Lung (tissue), 12 donors: ENCODE measurements around the gene QRFPR. TPM values are rescaled to one million over a fixed set of nuclear protein-coding genes. Genes with fewer than 3 reads are reported as not detected.

Experiments
- ATAC-seq: fragments of 200-7000 bp; cut with Tn5 transposase; one replicate; pipeline ENCODE4 v1.9.1; 2020; ENCODE audit warnings: moderate number of reproducible peaks; ENCODE audit not compliant: insufficient read depth, low FRiP score
- DNase-seq, 3 donors: peaks; one replicate each; pipeline ENCODE4 v3.0.0-alpha.2; 2013 to 2017
- H3K27ac ChIP-seq, 2 donors: one replicate each; pipeline ENCODE4 v1.5.1; 2013; ENCODE audit warnings: mild to moderate bottlenecking in 2 of 2, moderate library complexity in 2 of 2, control low read depth in 1 of 2, inconsistent platforms in 1 of 2, low read depth in 1 of 2, low read length in 1 of 2
- H3K27me3 ChIP-seq, 3 donors: one replicate each; pipeline ENCODE4 v1.5.1; 2013; ENCODE audit warnings: low read length in 2 of 3; ENCODE audit not compliant: control insufficient read depth in 3 of 3, insufficient read depth in 3 of 3
- H3K36me3 ChIP-seq, 4 donors: one replicate each; pipeline ENCODE4 v1.5.1; 2013; ENCODE audit warnings: low read length in 4 of 4, mild to moderate bottlenecking in 1 of 4, moderate library complexity in 1 of 4; ENCODE audit not compliant: control insufficient read depth in 4 of 4, insufficient read depth in 4 of 4
- H3K4me1 ChIP-seq, 5 donors: one replicate each; pipeline ENCODE4 v1.5.1; 2013; ENCODE audit warnings: low read length in 5 of 5, mild to moderate bottlenecking in 2 of 5, moderate library complexity in 1 of 5; ENCODE audit not compliant: control insufficient read depth in 5 of 5, insufficient read depth in 5 of 5
- H3K4me3 ChIP-seq: one replicate; pipeline ENCODE4 v1.5.1; 2013; ENCODE audit warnings: mild to moderate bottlenecking, control low read depth, moderate library complexity
- H3K9ac ChIP-seq, 2 donors: one replicate each; pipeline ENCODE4 v1.5.1; 2013; ENCODE audit warnings: low read length in 2 of 2, control low read depth in 1 of 2; ENCODE audit not compliant: insufficient read depth in 1 of 2
- H3K9me3 ChIP-seq, 4 donors: one replicate each; pipeline ENCODE4 v1.5.1; 2013; ENCODE audit warnings: low read length in 3 of 4, mild to moderate bottlenecking in 1 of 4, moderate library complexity in 1 of 4; ENCODE audit not compliant: control insufficient read depth in 4 of 4, insufficient read depth in 3 of 4
- WGBS, 2 donors: extraction: QIAGEN DNeasy Blood & Tissue Kit; methylation state at CpG; one replicate each; pipeline ENCODE4 v1.1.7; 2013; 5-methylcytosine and 5-hydroxymethylcytosine counted together
- polyA plus RNA-seq, 2 donors: library from polyadenylated mRNA; stranded (reverse); fragments of 200-250 nt; gene quantifications; one replicate each; pipeline ENCODE4 v1.2.1, GENCODE V29; 2013
- total RNA-seq, 2 donors: library from RNA; depleted of rRNA in 1 of 2; stranded (reverse); fragments of >200 nt in 1 of 2; gene quantifications; one replicate each; pipeline ENCODE4 v1.2.1, GENCODE V29; 2014 to 2021
- TF ChIP-seq, protein P1 (sequence below): IDR thresholded peaks from 2 replicates; pipeline ENCODE4 v1.5.1; 2012; ENCODE audit warnings: mild to moderate bottlenecking; ENCODE audit errors: control extremely low read depth, extremely low read depth
- donor health status: control.
- donor health status: control.
- donor health status: Bipolar disorder and iron deficiency.
- donor health status: healthy.
- donor health status: DM: yes; HTN: yes; CAD: no.

Gene QRFPR
- total and polyA plus RNA-seq, 4 donors, result 0.02 to 1.3 TPM; not detected in 2

DNA sequence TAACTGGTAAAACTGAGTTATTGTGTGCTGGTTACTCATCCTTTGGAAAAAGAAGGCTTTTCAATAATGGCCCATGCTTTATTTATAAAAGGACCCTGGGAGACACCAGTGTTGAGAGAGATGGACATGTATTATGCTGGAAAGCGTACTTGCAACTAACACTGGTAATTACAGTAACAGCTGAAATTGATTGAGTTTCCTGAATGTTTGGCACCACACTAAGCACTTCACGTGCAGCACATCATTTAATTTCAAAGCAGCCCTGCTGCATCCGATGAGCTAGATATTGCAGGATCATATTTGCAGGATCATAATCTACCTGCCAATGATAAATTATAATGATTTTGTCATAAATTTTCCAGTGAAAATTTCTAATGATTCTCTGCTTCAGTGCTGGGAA is 81.5 kb downstream of the QRFPR start:
- Histone ChIP-seq H3K9ac (no peak overlapping the region), H3K27me3 (no peaks in the 10 kb centered on the region), H3K27ac (no peak overlapping the region), H3K36me3 (no peaks in the 10 kb centered on the region), H3K4me1 (no peaks in the 10 kb centered on the region), H3K9me3 (no peaks in the 10 kb centered on the region), H3K4me3 (no peak overlapping the region)
- TF ChIP-seq, protein P1, sequence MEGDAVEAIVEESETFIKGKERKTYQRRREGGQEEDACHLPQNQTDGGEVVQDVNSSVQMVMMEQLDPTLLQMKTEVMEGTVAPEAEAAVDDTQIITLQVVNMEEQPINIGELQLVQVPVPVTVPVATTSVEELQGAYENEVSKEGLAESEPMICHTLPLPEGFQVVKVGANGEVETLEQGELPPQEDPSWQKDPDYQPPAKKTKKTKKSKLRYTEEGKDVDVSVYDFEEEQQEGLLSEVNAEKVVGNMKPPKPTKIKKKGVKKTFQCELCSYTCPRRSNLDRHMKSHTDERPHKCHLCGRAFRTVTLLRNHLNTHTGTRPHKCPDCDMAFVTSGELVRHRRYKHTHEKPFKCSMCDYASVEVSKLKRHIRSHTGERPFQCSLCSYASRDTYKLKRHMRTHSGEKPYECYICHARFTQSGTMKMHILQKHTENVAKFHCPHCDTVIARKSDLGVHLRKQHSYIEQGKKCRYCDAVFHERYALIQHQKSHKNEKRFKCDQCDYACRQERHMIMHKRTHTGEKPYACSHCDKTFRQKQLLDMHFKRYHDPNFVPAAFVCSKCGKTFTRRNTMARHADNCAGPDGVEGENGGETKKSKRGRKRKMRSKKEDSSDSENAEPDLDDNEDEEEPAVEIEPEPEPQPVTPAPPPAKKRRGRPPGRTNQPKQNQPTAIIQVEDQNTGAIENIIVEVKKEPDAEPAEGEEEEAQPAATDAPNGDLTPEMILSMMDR, result no peak
- DNase-seq (no peak), ATAC-seq (no peak)
- 64 to 87% methylated on average over 3 of the region's 3 CpGs for WGBS, 2 donors

DNA sequence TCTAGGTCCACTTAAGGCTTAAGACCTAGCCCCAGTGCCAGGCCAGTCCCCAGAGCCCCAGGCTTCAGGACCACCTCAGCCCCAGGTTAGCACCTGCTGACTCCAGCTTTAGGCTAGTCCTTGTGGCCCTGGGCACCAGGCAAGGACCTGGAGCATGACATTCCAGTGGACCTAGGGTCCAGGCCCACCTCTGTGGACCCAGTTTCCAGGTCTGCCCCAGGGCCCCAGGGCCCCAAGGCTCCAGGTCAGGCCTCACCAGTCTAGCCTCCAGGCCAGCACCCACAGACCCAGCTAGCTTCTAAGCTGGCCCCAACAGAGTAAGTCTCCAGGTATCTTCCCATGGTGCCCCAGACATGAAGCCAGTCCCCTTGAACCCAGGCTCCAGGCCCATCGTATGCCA is 97.5 kb downstream of the QRFPR start:
- DNase-seq (no peak), ATAC-seq (no peak)
- Histone ChIP-seq H3K36me3 (no peaks in the 10 kb centered on the region), H3K4me3 (no peak overlapping the region), H3K9me3 (peaks cover 0 to 7% (median 2%) of the 10 kb centered on the region in 4 donors), H3K9ac (no peak overlapping the region), H3K4me1 (no peaks in the 10 kb centered on the region), H3K27ac (no peak overlapping the region), H3K27me3 (no peaks in the 10 kb centered on the region)
- 96 to 100% methylated on average over 1 of the region's 1 CpG for WGBS, 2 donors
- TF ChIP-seq, protein P1, result no peak

DNA sequence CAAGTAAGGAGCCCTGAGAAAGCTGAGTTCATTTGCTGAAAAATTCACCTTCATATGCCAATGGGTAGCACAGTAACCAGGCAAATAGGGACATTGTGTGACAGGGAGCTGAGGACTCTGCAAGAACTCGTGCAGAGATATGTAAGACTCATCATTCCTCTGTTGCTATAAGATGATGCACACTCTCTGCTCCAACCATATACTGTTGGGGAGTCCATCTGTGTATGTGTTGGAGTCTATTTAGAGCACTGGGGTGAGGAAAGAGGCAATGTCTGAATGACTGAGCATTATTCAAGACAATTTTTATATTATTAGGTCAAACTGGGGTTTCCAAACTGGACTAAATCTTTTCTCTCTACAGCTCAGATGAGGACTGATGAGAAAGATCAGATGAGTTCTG is 100.4 kb downstream of the QRFPR start:
- H3K9me3 ChIP-seq, result peaks cover 0 to 6% (median under 1%) of the 10 kb centered on the region in 4 donors
- no peak overlapping the region for H3K9ac ChIP-seq
- no peaks in the 10 kb centered on the region for H3K27me3 ChIP-seq
- H3K4me1 ChIP-seq, result no peaks in the 10 kb centered on the region
- DNase-seq (no peak), ATAC-seq (no peak)
- TF ChIP-seq, protein P1, result no peak
- WGBS, 2 donors, result 73 to 92% methylated on average over 1 of the region's 1 CpG
- no peak overlapping the region for H3K4me3 ChIP-seq
- no peak overlapping the region for H3K27ac ChIP-seq
- no peaks in the 10 kb centered on the region for H3K36me3 ChIP-seq

DNA sequence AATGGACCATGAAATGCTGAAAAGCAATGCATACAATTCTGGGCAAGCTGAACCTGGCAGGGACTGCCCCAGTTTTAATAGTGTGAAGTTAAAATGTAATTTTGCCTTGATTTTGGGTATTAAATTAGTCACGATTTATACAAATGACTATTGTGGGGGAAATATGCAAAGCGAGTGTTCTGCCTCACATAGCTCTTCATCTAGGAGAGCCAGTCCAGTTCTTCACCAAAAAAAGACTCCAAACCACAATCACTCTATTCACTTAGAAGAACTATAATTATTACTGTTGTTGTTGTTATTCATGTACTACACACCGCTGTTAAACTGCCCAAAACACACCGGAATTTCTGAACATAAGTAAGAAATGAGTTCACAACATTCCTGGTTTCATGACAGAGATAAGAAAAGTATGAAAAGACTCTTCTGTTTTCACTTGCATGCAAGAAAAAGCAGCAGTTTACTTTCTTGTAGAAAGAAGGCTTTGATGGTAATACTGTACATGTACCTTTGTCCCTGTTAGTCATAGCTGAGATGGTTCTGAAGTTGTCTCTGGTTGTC is 101.9 kb downstream of the QRFPR start:
- no peaks in the 10 kb centered on the region for H3K27me3 ChIP-seq
- H3K4me3 ChIP-seq, result no peak overlapping the region
- peaks cover 0 to 2% (median 0%) of the 10 kb centered on the region in 4 donors for H3K9me3 ChIP-seq
- H3K27ac ChIP-seq, result no peak overlapping the region
- no peaks in the 10 kb centered on the region for H3K4me1 ChIP-seq
- no peak overlapping the region for H3K9ac ChIP-seq
- ATAC-seq, result no peak
- peak in 1 of 3 donors; percentile 26 for DNase-seq
- 65 to 79% methylated on average over 4 of the region's 4 CpGs for WGBS, 2 donors
- TF ChIP-seq, protein P1, result no peak
- H3K36me3 ChIP-seq, result no peaks in the 10 kb centered on the region
